NCI-H1417 treated with DMSO at 0.1 percent for 48 hours (cell line): ENCODE data around the gene CHPT1.

ENCODE experiments used
- DNase-seq: peaks from one replicate; lab custom pipeline; 2025; lab: John Stamatoyannopoulos, UW

CHPT1 gene

DNA sequence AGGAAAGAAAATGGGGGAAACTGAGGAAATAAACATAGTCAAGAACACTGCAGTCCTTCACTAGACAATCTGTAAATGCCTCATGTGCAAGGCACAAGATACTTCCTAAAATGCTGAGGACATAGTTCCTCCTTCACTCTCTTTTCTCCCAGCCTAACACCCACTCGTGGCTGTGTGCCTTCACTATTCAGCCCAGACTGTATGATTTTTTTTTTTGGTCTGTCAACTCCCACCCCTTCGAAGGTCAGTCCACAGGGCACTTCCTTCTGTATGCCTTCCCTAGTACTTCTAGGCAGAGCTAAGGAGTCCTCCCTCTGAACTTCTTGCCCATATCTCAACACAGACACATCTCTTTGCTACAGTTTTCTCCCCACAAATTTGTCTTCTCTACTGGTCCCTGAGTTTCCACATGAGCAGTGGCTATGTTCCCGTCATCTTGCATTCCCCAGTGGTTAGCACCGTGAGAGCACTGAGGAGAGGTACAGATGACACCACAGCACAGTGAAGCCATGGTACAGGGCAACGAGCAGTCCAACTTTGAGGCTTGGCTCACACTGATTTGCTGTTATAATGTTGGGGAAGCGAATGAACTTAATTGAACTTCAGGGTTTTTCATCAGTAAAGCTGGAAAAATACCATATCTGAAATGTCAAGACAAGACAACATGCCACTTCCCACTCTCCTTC lies 65.9 kb downstream of the CHPT1 start:
- DNase-seq: no peak

DNA sequence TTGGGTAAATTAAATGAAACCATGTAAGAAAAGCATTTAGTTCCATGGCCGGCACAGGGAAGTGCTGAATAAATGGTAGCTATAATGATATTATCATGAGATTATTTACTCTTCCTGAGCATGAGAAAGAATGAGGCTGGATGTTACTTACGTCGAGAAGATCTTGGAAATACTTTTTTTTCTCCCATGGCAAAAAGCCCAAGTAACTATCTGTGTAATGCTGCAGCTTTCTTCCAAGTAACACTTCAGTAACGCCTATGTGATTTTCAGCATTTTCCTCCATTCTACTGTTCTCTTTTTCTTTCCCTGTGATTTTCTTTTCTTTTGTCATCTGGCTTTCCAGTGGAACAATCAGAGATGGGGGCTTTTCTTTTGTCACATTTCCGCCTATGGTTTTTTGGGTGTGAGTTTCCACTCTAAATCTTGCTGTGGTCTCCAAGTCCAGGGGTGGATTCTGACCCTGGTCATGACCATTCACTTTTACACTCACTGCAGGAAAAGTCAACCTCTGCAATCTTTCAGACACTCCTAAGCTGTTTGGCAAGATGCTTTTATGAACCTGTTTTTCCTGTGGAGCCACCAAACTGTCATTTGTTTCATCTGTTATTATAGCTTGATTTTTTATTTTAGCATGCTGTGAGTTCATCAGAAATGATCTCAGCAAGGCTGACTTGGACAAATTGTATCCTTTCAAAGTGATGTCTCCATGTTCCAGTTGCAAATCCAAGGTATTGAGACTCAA lies 66.8 kb downstream of the CHPT1 start:
- DNase-seq: no peak

DNA sequence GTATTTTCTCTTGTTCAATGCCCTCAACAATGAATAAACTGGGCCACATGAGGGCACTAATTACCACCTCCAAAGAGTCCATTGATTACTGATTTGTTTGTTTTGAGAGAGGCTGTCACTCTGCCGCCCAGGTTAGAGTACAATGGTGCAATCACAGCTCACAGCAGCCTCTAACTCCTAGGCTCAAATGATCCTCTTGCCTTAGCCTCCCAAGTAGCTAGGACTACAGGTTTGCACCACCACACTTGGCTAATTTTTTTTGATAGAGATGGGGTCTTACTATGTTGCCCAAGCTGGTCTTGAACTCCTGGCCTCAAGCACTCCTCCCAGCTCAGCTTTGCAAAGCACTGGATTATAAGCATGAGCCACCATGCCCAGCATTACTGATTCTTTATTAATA lies 70.1 kb downstream of the CHPT1 start:
- DNase-seq: no peak

DNA sequence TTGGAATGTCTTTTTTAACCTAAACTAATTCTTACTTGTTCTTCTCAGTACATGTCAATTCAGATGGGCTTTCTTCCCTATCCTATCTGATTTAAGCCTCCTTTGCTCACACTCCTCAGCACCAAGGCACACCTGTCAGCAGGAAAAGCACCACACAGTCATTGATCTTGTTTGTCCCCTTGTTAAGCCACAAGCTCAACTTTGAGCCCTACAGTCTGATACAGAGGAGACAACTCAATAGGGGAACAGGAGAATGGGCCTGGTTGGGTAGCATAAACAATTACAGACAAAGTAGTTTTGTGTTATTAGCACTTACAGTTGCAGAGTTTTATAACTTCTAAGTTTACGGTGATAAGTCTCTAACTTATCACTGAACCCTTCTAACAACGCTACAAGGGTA lies 71.3 kb downstream of the CHPT1 start:
- no peak for DNase-seq

DNA sequence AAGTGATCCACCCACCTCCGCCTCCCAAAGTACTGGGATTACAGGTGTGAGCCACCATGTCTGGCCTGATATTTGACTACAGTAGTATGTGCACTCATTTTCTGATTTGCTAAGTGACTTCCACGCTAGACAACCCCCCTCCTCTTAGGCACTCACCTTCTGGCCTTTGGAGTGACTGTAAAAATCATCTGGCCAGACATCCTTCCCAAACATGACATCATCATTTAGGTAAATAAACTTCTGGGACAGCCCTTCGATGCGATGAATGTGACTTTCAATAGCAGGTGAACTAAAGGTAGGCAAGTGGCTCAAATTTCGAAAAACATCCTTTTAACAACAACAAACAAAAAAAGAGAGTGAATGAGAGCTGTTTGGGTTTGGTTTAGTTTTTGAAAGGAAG lies 72.4 kb downstream of the CHPT1 start:
- DNase-seq: no peak

DNA sequence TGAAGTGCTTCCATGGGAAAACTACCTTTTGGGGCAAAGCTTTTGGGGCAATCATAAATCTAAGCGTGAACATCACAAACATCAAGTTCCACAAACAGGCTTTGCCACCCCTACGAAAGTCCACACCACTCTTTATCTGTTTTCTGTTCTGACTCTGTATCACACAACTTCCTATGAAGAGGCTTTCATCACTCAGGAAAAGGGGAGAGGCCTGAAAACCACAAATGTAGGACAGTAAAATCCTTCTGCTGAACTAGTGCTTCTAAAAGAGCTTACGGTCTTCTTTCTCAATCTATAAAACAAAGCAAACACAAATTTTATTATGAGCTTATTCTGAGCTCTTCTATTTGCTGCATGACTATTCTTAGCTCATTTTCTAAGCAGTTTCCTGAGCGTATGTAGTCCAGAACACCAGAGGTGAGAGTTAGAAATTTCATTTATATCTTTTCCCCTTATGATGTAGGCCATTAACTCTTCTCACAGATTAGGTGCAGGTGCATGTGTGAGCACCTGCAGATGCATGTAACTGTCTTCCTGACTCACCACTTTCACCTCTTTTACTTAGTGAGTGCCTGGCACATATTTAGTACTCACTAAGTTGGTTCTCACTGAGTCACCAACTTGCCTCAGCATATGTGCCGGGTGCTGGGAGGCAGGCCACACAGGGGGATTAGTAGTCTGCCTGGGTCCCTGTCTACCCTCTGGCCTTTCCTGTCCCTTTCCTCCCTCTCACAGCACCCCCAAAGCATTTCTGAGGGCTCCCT lies 74.8 kb downstream of the CHPT1 start:
- DNase-seq: no peak

DNA sequence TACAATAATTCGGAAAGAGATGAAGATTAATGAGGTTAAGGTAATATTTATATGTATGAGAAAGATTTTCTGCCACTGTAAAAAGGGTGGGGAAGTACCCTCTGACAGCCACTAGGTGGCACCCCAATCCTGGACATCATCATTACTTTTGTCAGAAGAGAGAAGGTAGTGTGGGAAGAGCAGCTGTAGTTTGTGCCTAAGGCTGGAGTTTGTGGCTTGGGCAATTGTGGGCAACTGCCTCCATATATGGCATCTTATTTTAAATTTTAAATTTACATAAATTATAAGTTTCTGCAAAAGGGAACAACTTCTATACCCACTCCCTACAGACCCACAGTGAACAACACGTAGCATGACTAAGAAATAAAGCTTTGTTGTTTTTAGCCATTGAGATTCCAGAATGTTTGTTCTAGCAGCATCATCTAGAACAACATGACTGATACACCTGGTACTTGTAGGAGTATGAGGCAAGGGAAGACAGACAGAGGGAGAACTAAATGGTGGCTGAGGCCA lies 76.3 kb downstream of the CHPT1 start:
- DNase-seq: peak; percentile 57

DNA sequence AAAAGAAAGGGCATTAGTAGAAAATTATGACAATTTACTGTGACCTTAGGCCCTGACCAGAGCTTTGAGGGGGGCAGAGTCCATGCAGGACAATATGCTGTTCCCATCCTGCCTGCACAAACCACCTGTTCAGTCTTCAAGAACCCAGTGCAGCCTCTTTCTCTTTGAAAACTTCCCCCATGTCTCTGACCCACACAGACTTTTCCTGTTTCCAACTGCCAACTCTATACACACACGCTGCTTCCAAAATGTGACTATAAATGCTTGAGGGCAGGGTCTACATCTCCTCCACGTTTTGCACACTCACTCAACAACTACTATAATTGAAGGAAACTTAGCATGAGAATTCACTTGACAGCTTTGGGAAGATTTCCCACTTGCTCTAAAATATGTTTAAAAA lies 78.4 kb downstream of the CHPT1 start:
- no peak for DNase-seq

DNA sequence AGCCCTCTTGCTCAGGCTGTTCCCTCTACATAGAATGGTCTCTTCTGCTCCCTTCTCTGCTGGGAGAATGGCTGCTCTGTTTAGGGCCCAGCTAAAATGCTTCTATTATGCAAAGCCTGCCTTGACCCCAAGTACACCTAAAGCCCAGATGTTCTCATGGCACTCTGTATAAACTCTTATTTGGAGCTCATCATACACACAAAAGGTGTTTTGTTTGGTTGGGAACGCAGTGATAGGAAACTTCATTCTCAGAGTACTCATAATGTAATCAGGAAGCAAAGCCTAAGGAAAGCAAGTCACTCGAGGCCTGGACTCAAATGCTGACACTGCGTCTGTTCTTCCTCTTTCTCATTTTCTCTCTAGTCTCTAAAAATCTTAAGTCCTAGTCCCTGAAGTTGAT lies 80.0 kb downstream of the CHPT1 start:
- no peak for DNase-seq

DNA sequence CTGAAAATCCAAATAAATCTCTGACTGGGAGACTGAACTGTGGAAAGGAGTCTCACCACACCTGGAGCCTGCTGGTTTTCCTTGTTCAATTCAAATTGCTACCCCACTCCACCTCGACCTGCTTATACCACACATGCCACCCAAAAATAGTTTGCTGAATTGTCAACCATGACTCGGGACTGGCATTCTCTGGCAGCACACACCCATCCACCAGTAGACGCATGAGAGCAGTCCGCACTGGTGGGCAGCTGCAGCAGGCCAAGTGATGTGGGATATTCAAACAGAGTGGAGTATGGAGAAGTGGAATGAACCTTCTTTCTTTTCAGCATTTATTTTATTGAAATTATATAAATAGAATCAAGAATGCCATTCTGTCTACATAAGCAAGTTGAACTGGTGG lies 80.5 kb downstream of the CHPT1 start:
- DNase-seq: no peak
